Keratinocyte (primary cell): Measurements from ENCODE around the gene KRTAP5-8. TPM values are rescaled to one million over a fixed set of nuclear protein-coding genes. Genes with fewer than 3 reads are reported as not detected.

ENCODE experiments used
- DNase-seq: peaks from one replicate; pipeline ENCODE4 v3.0.0-alpha.2; 2011; ENCODE audit warnings: low read depth, missing footprints, low spot score
- FAIRE-seq: peaks from 2 replicates; lab custom pipeline; 2011; peaks lifted over from hg19 to GRCh38; lab: Jason Lieb, UNC
- H2AFZ ChIP-seq: 2 replicates; pipeline ENCODE4 v1.6.0; 2012; ENCODE audit warnings: low read length, control low read depth, inconsistent platforms; ENCODE audit not compliant: control insufficient read depth
- H3K27ac ChIP-seq: 2 replicates; pipeline ENCODE4 v1.5.1; 2011; ENCODE audit warnings: low read length; ENCODE audit not compliant: control insufficient read depth, insufficient read depth
- H3K27me3 ChIP-seq: 3 replicates; pipeline ENCODE4 v1.6.0; 2011; ENCODE audit warnings: low read length; ENCODE audit not compliant: control insufficient read depth, insufficient read depth; ENCODE audit errors: extremely low read depth
- H3K36me3 ChIP-seq, 2 experiments: 2 replicates in 1 of 2; 3 replicates in 1 of 2; pipeline ENCODE4 v1.5.1; 2011; ENCODE audit warnings: low read length in 2 of 2, mild to moderate bottlenecking in 1 of 2; ENCODE audit not compliant: control insufficient read depth in 2 of 2, insufficient read depth in 2 of 2; ENCODE audit errors: extremely low read depth in 1 of 2
- H3K4me1 ChIP-seq: 3 replicates; pipeline ENCODE4 v1.5.1; 2011; ENCODE audit warnings: low read length; ENCODE audit not compliant: control insufficient read depth, insufficient read depth; ENCODE audit errors: extremely low read depth
- H3K4me2 ChIP-seq: 3 replicates; pipeline ENCODE4 v1.6.0; 2011; ENCODE audit warnings: low read depth, low read length; ENCODE audit not compliant: control insufficient read depth, insufficient read depth; ENCODE audit errors: extremely low read depth
- H3K4me3 ChIP-seq, 3 experiments: fragments of 200-600 bp in 1 of 3; sonication (generic) in 1 of 3; 2 replicates in 2 of 3; 3 replicates in 1 of 3; pipeline ENCODE4 v1.5.1; 2011 to 2016; ENCODE audit warnings: low read length in 3 of 3, mild to moderate bottlenecking in 3 of 3, control low read depth in 2 of 3, inconsistent platforms in 1 of 3, low read depth in 1 of 3, mixed read lengths in 1 of 3, mixed run types in 1 of 3, moderate library complexity in 1 of 3; ENCODE audit not compliant: control insufficient read depth in 2 of 3, insufficient read depth in 2 of 3; ENCODE audit errors: extremely low read depth in 1 of 3
- H3K79me2 ChIP-seq: 2 replicates; pipeline ENCODE4 v1.6.0; 2012; ENCODE audit warnings: low read length; ENCODE audit not compliant: control insufficient read depth, insufficient read depth
- H3K9ac ChIP-seq: 3 replicates; pipeline ENCODE4 v1.6.0; 2011; ENCODE audit warnings: low read length; ENCODE audit not compliant: control insufficient read depth, insufficient read depth; ENCODE audit errors: extremely low read depth
- H3K9me1 ChIP-seq: 3 replicates; pipeline ENCODE4 v1.6.0; 2011; ENCODE audit warnings: low read length; ENCODE audit not compliant: control insufficient read depth, insufficient read depth; ENCODE audit errors: extremely low read depth
- H3K9me3 ChIP-seq: 2 replicates; pipeline ENCODE4 v1.5.1; 2012; ENCODE audit warnings: low read depth, low read length; ENCODE audit not compliant: control insufficient read depth
- H4K20me1 ChIP-seq: 3 replicates; pipeline ENCODE4 v1.6.0; 2011; ENCODE audit warnings: low read length; ENCODE audit not compliant: control insufficient read depth, insufficient read depth; ENCODE audit errors: extremely low read depth
- CTCF ChIP-seq, 3 experiments: IDR thresholded peaks in 1 of 3; conservative IDR thresholded peaks in 1 of 3; optimal IDR thresholded peaks in 1 of 3; 2 replicates in 2 of 3; 3 replicates in 1 of 3; pipeline versions ENCODE3 to v1.5.1; 2011; ENCODE audit warnings: low read length in 3 of 3, mild to moderate bottlenecking in 3 of 3, moderate library complexity in 2 of 3, control low read depth in 1 of 3, inconsistent platforms in 1 of 3; ENCODE audit not compliant: insufficient read depth in 2 of 3; ENCODE audit errors: extremely low read depth in 1 of 3
- EZH2 ChIP-seq: IDR thresholded peaks from one replicate; pipeline ENCODE4 v1.6.1; 2012; ENCODE audit warnings: inconsistent platforms, mild to moderate bottlenecking, low read length, moderate library complexity
- dilution Hi-C: fragments of 300-500 bp; cut with MboI; formaldehyde crosslinking; loops from one replicate; pipeline ENCODE4 v1.7.0; 2020; ENCODE audit warnings: low sequenced_read_pairs; ENCODE audit not compliant: extremely low pct_ligation_motif_present
- polyA plus RNA-seq, 5 experiments: library from polyadenylated mRNA; depleted of rRNA in 3 of 5; stranded (reverse) in 3 of 5; stranded (forward) in 1 of 5; unstranded in 1 of 5; fragments of >200 nt; gene quantifications; 1 replicate in 1 of 5; 2 replicates in 3 of 5; 3 replicates in 1 of 5; pipeline versions ENCODE4 v1.2.1 to v1.2.3, GENCODE V29; 2011 to 2012; ENCODE audit warnings: missing spikeins in 2 of 5, low read depth in 1 of 5, low replicate concordance in 1 of 5

Gene KRTAP5-8
- polyA plus RNA-seq, 1 donor (not counting 4 experiments of a cell fraction or from before 2014, with no cell fraction given): not detected

GRCh38 chr11:71518506-71519471 lies 19.0 kb upstream of the KRTAP5-8 start:
- Histone ChIP-seq H3K4me3 (no peak overlapping the region), H3K4me2 (no peak overlapping the region), H3K79me2 (no peaks in the 10 kb centered on the region), H3K9me3 (no peaks in the 10 kb centered on the region), H2AFZ (no peak overlapping the region), H3K4me1 (no peaks in the 10 kb centered on the region), H3K27me3 (no peaks in the 10 kb centered on the region), H3K27ac (no peak overlapping the region), H3K36me3 (no peaks in the 10 kb centered on the region), H4K20me1 (no peaks in the 10 kb centered on the region), H3K9ac (no peak overlapping the region), H3K9me1 (no peaks in the 10 kb centered on the region)
- TF ChIP-seq EZH2 (no peak), CTCF (optimal IDR thresholded peaks at IDR 0.05 in 1 of 3, IDR thresholded peaks at IDR 0.05 in 1 of 3, conservative IDR thresholded peaks at IDR 0.05 in 1 of 3; ENCODE audit: extremely low read depth in 1 of 3, insufficient read depth in 2 of 3, low read length in 3 of 3) (no peak)
- DNase-seq (no peak), FAIRE-seq (no peak)
- dilution Hi-C loops: no loop called here

GRCh38 chr11:71519546-71519945 lies 18.3 kb upstream of the KRTAP5-8 start:
- dilution Hi-C loops: no loop called here
- Histone ChIP-seq H3K4me3 (no peak overlapping the region), H3K4me2 (no peak overlapping the region), H3K27me3 (no peaks in the 10 kb centered on the region), H3K9ac (no peak overlapping the region), H3K9me1 (no peaks in the 10 kb centered on the region), H3K9me3 (no peaks in the 10 kb centered on the region), H3K27ac (no peak overlapping the region), H3K36me3 (no peaks in the 10 kb centered on the region), H2AFZ (no peak overlapping the region), H3K4me1 (no peaks in the 10 kb centered on the region), H4K20me1 (no peaks in the 10 kb centered on the region), H3K79me2 (no peaks in the 10 kb centered on the region)
- TF ChIP-seq EZH2 (no peak), CTCF (optimal IDR thresholded peaks at IDR 0.05 in 1 of 3, IDR thresholded peaks at IDR 0.05 in 1 of 3, conservative IDR thresholded peaks at IDR 0.05 in 1 of 3; ENCODE audit: extremely low read depth in 1 of 3, insufficient read depth in 2 of 3, low read length in 3 of 3) (no peak)
- no peak for FAIRE-seq
- DNase-seq: no peak
